Hippocampal formation (tissue), 2 donors: ENCODE data around the gene PDZRN3.

Experiments
- DNase-seq, 2 donors: peaks; one replicate each; lab custom pipeline; 2025; lab: John Stamatoyannopoulos, UW

PDZRN3 gene

GRCh38 chr3:73520931-73521461 lies 103.7 kb downstream of the PDZRN3 start:
- DNase-seq, result peak; percentile 41 to 46

GRCh38 chr3:73516631-73517030 lies 108.1 kb downstream of the PDZRN3 start:
- DNase-seq, result no peak

GRCh38 chr3:73513260-73513659 lies 111.5 kb downstream of the PDZRN3 start:
- no peak for DNase-seq

GRCh38 chr3:73511571-73512525 lies 112.9 kb downstream of the PDZRN3 start:
- DNase-seq, result peak; percentile 20 to 59

- DNase-seq, result no peak
Observed at GRCh38 chr3:73510784-73511183, 114.0 kb downstream of the PDZRN3 start.

- no peak for DNase-seq
Observed at GRCh38 chr3:73510334-73510733, 114.4 kb downstream of the PDZRN3 start.

- DNase-seq, result no peak
Observed at GRCh38 chr3:73509816-73510215, 114.9 kb downstream of the PDZRN3 start.

GRCh38 chr3:73509066-73509465 lies 115.7 kb downstream of the PDZRN3 start:
- no peak for DNase-seq

- DNase-seq, result peak; percentile 10 to 81
Observed at GRCh38 chr3:73508330-73508954, 116.3 kb downstream of the PDZRN3 start.

GRCh38 chr3:73504852-73505251 lies 119.9 kb downstream of the PDZRN3 start:
- no peak for DNase-seq

GRCh38 chr3:73504239-73504638 lies 120.5 kb downstream of the PDZRN3 start:
- DNase-seq, result no peak

- no peak for DNase-seq
Observed at GRCh38 chr3:73503781-73504180, 121.0 kb downstream of the PDZRN3 start.

GRCh38 chr3:73502609-73503583 lies 121.8 kb downstream of the PDZRN3 start:
- DNase-seq, result peak; percentile 33 to 67

- no peak for DNase-seq
Observed at GRCh38 chr3:73500321-73500720, 124.4 kb downstream of the PDZRN3 start.

GRCh38 chr3:73499787-73500186 lies 125.0 kb downstream of the PDZRN3 start:
- DNase-seq, result no peak

- no peak for DNase-seq
Observed at GRCh38 chr3:73498764-73499622, 125.7 kb downstream of the PDZRN3 start.

GRCh38 chr3:73497646-73498406 lies 126.9 kb downstream of the PDZRN3 start:
- DNase-seq, result no peak

GRCh38 chr3:73493543-73494308 lies 131.0 kb downstream of the PDZRN3 start:
- DNase-seq, result no peak

- DNase-seq, result no peak
Observed at GRCh38 chr3:73492186-73492585, 132.6 kb downstream of the PDZRN3 start.
